Fibroblast of lung (primary cell): ENCODE data around the gene SLC2A8.

Experiments used
- CTCF ChIP-seq, 2 donors: IDR thresholded peaks in 1 of 2; conservative IDR thresholded peaks in 1 of 2; 1 replicate in 1 of 2; 2 replicates in 1 of 2; pipeline ENCODE4 v1.5.1; 2011 to 2012; ENCODE audit warnings: low read length in 2 of 2, control low read depth in 1 of 2, inconsistent platforms in 1 of 2, low read depth in 1 of 2, mild to moderate bottlenecking in 1 of 2
- EZH2 ChIP-seq: IDR thresholded peaks from 2 replicates; pipeline ENCODE4 v1.5.1; 2012; ENCODE audit warnings: low read length, control low read depth, mild to moderate bottlenecking; ENCODE audit errors: missing control alignments

- TF ChIP-seq CTCF (conservative IDR thresholded peaks at IDR 0.05 in 1 of 2, IDR thresholded peaks at IDR 0.05 in 1 of 2; ENCODE audit: low read depth in 1 of 2, low read length in 2 of 2): no peak
- no peak for TF ChIP-seq EZH2
Measured at GRCh38 chr9:127361561-127361960, 35.4 kb upstream of the SLC2A8 start.
